Smooth muscle cell (in vitro differentiated cells): ENCODE results near the gene TAS1R3. TPM values are rescaled to one million over a fixed set of nuclear protein-coding genes. Genes with fewer than 3 reads are reported as not detected.
A peak's percentile ranks its signal among the peaks of the same experiment; 100 is the strongest.

Experiments used
- DNase-seq: peaks from one replicate; lab custom pipeline; 2025; ENCODE audit not compliant: unreplicated experiment; lab: John Stamatoyannopoulos, UW
- H2AFZ ChIP-seq: fragments of 200-600 bp; sonication (generic); 2 replicates; pipeline ENCODE4 v1.6.0; 2016; ENCODE audit warnings: antibody characterized with exemption, low read depth, mild to moderate bottlenecking
- H3F3A ChIP-seq: fragments of 200-600 bp; sonication (generic); 2 replicates; pipeline ENCODE4 v1.6.0; 2017; ENCODE audit warnings: antibody characterized with exemption, low read depth
- H3K27ac ChIP-seq: fragments of 200-600 bp; sonication (generic); 2 replicates; pipeline ENCODE4 v1.5.1; 2016; ENCODE audit warnings: low read depth, mild to moderate bottlenecking
- H3K27me3 ChIP-seq: fragments of 200-600 bp; sonication (generic); 2 replicates; pipeline ENCODE4 v1.6.1; 2016; ENCODE audit warnings: low read depth, mild to moderate bottlenecking
- H3K36me3 ChIP-seq: fragments of 200-600 bp; sonication (generic); 2 replicates; pipeline ENCODE4 v1.5.1; 2016; ENCODE audit warnings: low read depth
- H3K4me1 ChIP-seq: fragments of 200-600 bp; sonication (generic); 2 replicates; pipeline ENCODE4 v1.5.1; 2016; ENCODE audit warnings: low read depth
- H3K4me2 ChIP-seq: fragments of 200-600 bp; sonication (generic); 2 replicates; pipeline ENCODE4 v1.6.0; 2016; ENCODE audit warnings: mild to moderate bottlenecking
- H3K4me3 ChIP-seq: fragments of 200-600 bp; sonication (generic); 2 replicates; pipeline ENCODE4 v1.5.1; 2016; ENCODE audit warnings: mild to moderate bottlenecking
- H3K79me2 ChIP-seq: fragments of 200-600 bp; sonication (generic); 2 replicates; pipeline ENCODE4 v1.6.0; 2016; ENCODE audit warnings: low read depth, mild to moderate bottlenecking
- H3K9ac ChIP-seq: fragments of 200-600 bp; sonication (generic); 2 replicates; pipeline ENCODE4 v1.6.0; 2016; ENCODE audit warnings: low read depth
- H3K9me3 ChIP-seq: fragments of 200-600 bp; sonication (generic); replicated peaks from 2 replicates; pipeline ENCODE4 v1.5.1; 2016; ENCODE audit warnings: low read depth
- H4K20me1 ChIP-seq: fragments of 200-600 bp; sonication (generic); 2 replicates; pipeline ENCODE4 v1.6.0; 2016; ENCODE audit warnings: low read depth
- CTCF ChIP-seq: fragments of 200-600 bp; sonication (generic); IDR thresholded peaks from 2 replicates; pipeline ENCODE4 v1.5.1; 2017; ENCODE audit warnings: borderline replicate concordance, mild to moderate bottlenecking, antibody characterized with exemption; ENCODE audit not compliant: insufficient read depth, poor library complexity, severe bottlenecking
- WGBS: methylation state at CpG from one replicate; pipeline ENCODE4 v1.1.7; 2016; ENCODE audit warnings: low lambda C conversion rate; 5-methylcytosine and 5-hydroxymethylcytosine counted together
- microRNA-seq: library from miRNA; unstranded; fragments of <30 nt; microRNA quantifications from one replicate; pipeline ENCODE4, GENCODE V29; 2016; ENCODE audit warnings: borderline number of aligned reads
- polyA plus RNA-seq: library from polyadenylated mRNA; unstranded; fragments of >200 nt; fragmentation: Nextera tagmentation; extraction: Ambion mirVana; gene quantifications from 2 replicates; pipeline ENCODE4 v1.2.1, GENCODE V29; 2016
- small RNA-seq: library from RNA; depleted of rRNA; stranded (forward); fragments of <200 nt; gene quantifications from one replicate; pipeline ENCODE3, GENCODE V24; 2014
- total RNA-seq: library from RNA; depleted of rRNA; stranded (reverse); fragments of >200 nt; gene quantifications from 2 replicates; pipeline ENCODE4 v1.2.3, GENCODE V29; 2014

The TAS1R3 gene
- total and polyA plus RNA-seq, 2 experiments from 2014 or later, result 0.18 to 0.39 TPM

GRCh38 chr1:1380860-1381259 lies 49.8 kb downstream of the TAS1R3 start:
- DNase-seq, result no peak
- TF ChIP-seq CTCF, result no peak

GRCh38 chr1:1381294-1381693 lies 50.2 kb downstream of the TAS1R3 start:
- no peaks in the 10 kb centered on the region for H3K27me3 ChIP-seq
- 84% methylated on average over 8 of the region's 8 CpGs for WGBS
- no peaks in the 10 kb centered on the region for H3K36me3 ChIP-seq
- H3K4me2 ChIP-seq, result no peak overlapping the region
- peaks cover 8% of the 10 kb centered on the region for H3F3A ChIP-seq
- DNase-seq, result no peak
- no peaks in the 10 kb centered on the region for H3K4me1 ChIP-seq
- H2AFZ ChIP-seq, result no peak overlapping the region
- H4K20me1 ChIP-seq, result no peaks in the 10 kb centered on the region
- H3K27ac ChIP-seq, result no peak overlapping the region
- no peak overlapping the region for H3K9ac ChIP-seq
- no peaks in the 10 kb centered on the region for H3K9me3 ChIP-seq
- no peak overlapping the region for H3K4me3 ChIP-seq
- peaks cover 7% of the 10 kb centered on the region for H3K79me2 ChIP-seq
- TF ChIP-seq CTCF, result no peak

More at GRCh38 chr1:1380860-1381259, 49.8 kb downstream of the TAS1R3 start:
- Histone ChIP-seq H4K20me1 (no peaks in the 10 kb centered on the region), H3K79me2 (peaks cover 7% of the 10 kb centered on the region), H3K9ac (no peak overlapping the region), H3K36me3 (no peaks in the 10 kb centered on the region), H3K4me1 (peaks cover 2% of the 10 kb centered on the region), H3K27me3 (no peaks in the 10 kb centered on the region), H3K4me3 (no peak overlapping the region), H2AFZ (no peak overlapping the region), H3K9me3 (no peaks in the 10 kb centered on the region), H3K27ac (no peak overlapping the region), H3K4me2 (no peak overlapping the region), H3F3A (peaks cover 12% of the 10 kb centered on the region)
- 95% methylated on average over 16 of the region's 16 CpGs for WGBS

Small RNA genes lying within 50 kb of the gene (microRNA-seq; reads per million reads assigned to microRNA genes)
- gene MIR6726 (6.4 reads per million, percentile 4 among the genes with 10 or more reads in this experiment), gene MIR6727 (1.8 reads per million), gene MIR6808 (not detected)

Small RNA genes lying within 50 kb of the gene (small RNA-seq; reads per million reads assigned to genes)
- 0.21 reads per million for gene MIR6726

Other genes starting within 250 kb of the TAS1R3 start
- 9.3 and 24.5 TPM in 2 replicates for gene C1orf159, start 215.2 kb upstream of the TAS1R3 start, total RNA-seq
- 20.2 and 27.1 TPM in 2 replicates for gene C1orf159, start 215.2 kb upstream of the TAS1R3 start, polyA plus RNA-seq
- not detected in 2 replicates for gene TTLL10, start 157.4 kb upstream of the TAS1R3 start, total RNA-seq
- 0.45 TPM in 1 of 2 replicates, not detected in the other for gene TTLL10, start 157.4 kb upstream of the TAS1R3 start, polyA plus RNA-seq
- gene TNFRSF18, start 124.7 kb upstream of the TAS1R3 start, total RNA-seq, result 1.9 and 4.8 TPM in 2 replicates
- gene TNFRSF18, start 124.7 kb upstream of the TAS1R3 start, polyA plus RNA-seq, result 12.2 and 15.8 TPM in 2 replicates
- gene TNFRSF4, start 117.1 kb upstream of the TAS1R3 start, total RNA-seq, result 0.54 TPM in 1 of 2 replicates, not detected in the other
- 0.79 TPM in 1 of 2 replicates, not detected in the other for gene TNFRSF4, start 117.1 kb upstream of the TAS1R3 start, polyA plus RNA-seq
- gene SDF4, start 99.3 kb upstream of the TAS1R3 start, total RNA-seq, result 75.0 and 94.9 TPM in 2 replicates
- gene SDF4, start 99.3 kb upstream of the TAS1R3 start, polyA plus RNA-seq, result 263 TPM in 2 replicates
- gene B3GALT6, start 99.0 kb upstream of the TAS1R3 start, total RNA-seq, result 12.9 and 15.0 TPM in 2 replicates
- gene B3GALT6, start 99.0 kb upstream of the TAS1R3 start, polyA plus RNA-seq, result 33.2 and 39.3 TPM in 2 replicates
- 1.8 and 1.9 TPM in 2 replicates for gene C1QTNF12, start 84.6 kb upstream of the TAS1R3 start, total RNA-seq
- gene C1QTNF12, start 84.6 kb upstream of the TAS1R3 start, polyA plus RNA-seq, result 5.4 and 12.3 TPM in 2 replicates
- 20.5 and 30.2 TPM in 2 replicates for gene UBE2J2, start 57.4 kb upstream of the TAS1R3 start, total RNA-seq
- 72.9 and 84.0 TPM in 2 replicates for gene UBE2J2, start 57.4 kb upstream of the TAS1R3 start, polyA plus RNA-seq
- gene SCNN1D, start 50.8 kb upstream of the TAS1R3 start, total RNA-seq, result 2.0 and 6.7 TPM in 2 replicates
- 5.0 and 6.9 TPM in 2 replicates for gene SCNN1D, start 50.8 kb upstream of the TAS1R3 start, polyA plus RNA-seq
- gene ACAP3, start 23.4 kb upstream of the TAS1R3 start, total RNA-seq, result 29.9 and 33.7 TPM in 2 replicates
- 63.9 and 72.6 TPM in 2 replicates for gene ACAP3, start 23.4 kb upstream of the TAS1R3 start, polyA plus RNA-seq
- gene PUSL1, start 22.7 kb upstream of the TAS1R3 start, total RNA-seq, result 16.7 and 23.6 TPM in 2 replicates
- gene PUSL1, start 22.7 kb upstream of the TAS1R3 start, polyA plus RNA-seq, result 31.4 and 34.1 TPM in 2 replicates
- 48.5 and 49.3 TPM in 2 replicates for gene INTS11, start 6.6 kb upstream of the TAS1R3 start, total RNA-seq
- gene INTS11, start 6.6 kb upstream of the TAS1R3 start, polyA plus RNA-seq, result 63.1 and 82.1 TPM in 2 replicates
- 13.8 and 16.2 TPM in 2 replicates for gene CPTP, start 6.5 kb upstream of the TAS1R3 start, total RNA-seq
- 32.5 and 34.3 TPM in 2 replicates for gene CPTP, start 6.5 kb upstream of the TAS1R3 start, polyA plus RNA-seq
- gene DVL1, start 18.1 kb downstream of the TAS1R3 start, total RNA-seq, result 28.5 and 37.8 TPM in 2 replicates
- gene DVL1, start 18.1 kb downstream of the TAS1R3 start, polyA plus RNA-seq, result 28.7 and 43.5 TPM in 2 replicates
- gene MXRA8, start 27.3 kb downstream of the TAS1R3 start, total RNA-seq, result 240 and 266 TPM in 2 replicates
- gene MXRA8, start 27.3 kb downstream of the TAS1R3 start, polyA plus RNA-seq, result 473 and 597 TPM in 2 replicates
- 60.1 and 81.8 TPM in 2 replicates for gene AURKAIP1, start 43.9 kb downstream of the TAS1R3 start, total RNA-seq
- gene AURKAIP1, start 43.9 kb downstream of the TAS1R3 start, polyA plus RNA-seq, result 214 and 245 TPM in 2 replicates
- 172 and 180 TPM in 2 replicates for gene CCNL2, start 68.1 kb downstream of the TAS1R3 start, total RNA-seq
- 144 and 226 TPM in 2 replicates for gene CCNL2, start 68.1 kb downstream of the TAS1R3 start, polyA plus RNA-seq
- 99.0 and 99.6 TPM in 2 replicates for gene MRPL20, start 76.0 kb downstream of the TAS1R3 start, total RNA-seq
- gene MRPL20, start 76.0 kb downstream of the TAS1R3 start, polyA plus RNA-seq, result 147 and 161 TPM in 2 replicates
- gene ANKRD65, start 90.0 kb downstream of the TAS1R3 start, total RNA-seq, result 5.3 and 10.1 TPM in 2 replicates
- gene ANKRD65, start 90.0 kb downstream of the TAS1R3 start, polyA plus RNA-seq, result 6.1 and 30.1 TPM in 2 replicates
- gene VWA1, start 104.4 kb downstream of the TAS1R3 start, total RNA-seq, result 25.1 and 29.5 TPM in 2 replicates
- gene VWA1, start 104.4 kb downstream of the TAS1R3 start, polyA plus RNA-seq, result 79.2 and 156 TPM in 2 replicates
- gene ATAD3C, start 118.4 kb downstream of the TAS1R3 start, total RNA-seq, result 0.09 and 0.40 TPM in 2 replicates
- gene ATAD3C, start 118.4 kb downstream of the TAS1R3 start, polyA plus RNA-seq, result 0.86 and 2.6 TPM in 2 replicates
- gene ATAD3B, start 140.5 kb downstream of the TAS1R3 start, total RNA-seq, result 6.7 and 8.6 TPM in 2 replicates
- 20.2 and 27.4 TPM in 2 replicates for gene ATAD3B, start 140.5 kb downstream of the TAS1R3 start, polyA plus RNA-seq
- 14.3 and 16.0 TPM in 2 replicates for gene ATAD3A, start 180.9 kb downstream of the TAS1R3 start, total RNA-seq
- 58.0 and 68.7 TPM in 2 replicates for gene ATAD3A, start 180.9 kb downstream of the TAS1R3 start, polyA plus RNA-seq
- 1.9 and 12.2 TPM in 2 replicates for gene TMEM240, start 209.3 kb downstream of the TAS1R3 start, total RNA-seq
- 2.7 and 4.0 TPM in 2 replicates for gene TMEM240, start 209.3 kb downstream of the TAS1R3 start, polyA plus RNA-seq
- 77.3 and 116 TPM in 2 replicates for gene SSU72, start 243.6 kb downstream of the TAS1R3 start, total RNA-seq
- gene SSU72, start 243.6 kb downstream of the TAS1R3 start, polyA plus RNA-seq, result 223 and 231 TPM in 2 replicates